GM19463 (cell line): ENCODE data around the gene RPL4.
"Not testable (repeated sequence)": the region's sequence is repeated elsewhere in the genome, so short reads cannot be mapped to it uniquely, and the experiment has no call there.

ENCODE experiments used
- ATAC-seq: cut with Tn5 transposase; IDR thresholded peaks from one replicate; pipeline ENCODE4 v1.9.1; 2021; ENCODE audit warnings: mild to moderate bottlenecking, moderate library complexity; ENCODE audit not compliant: unreplicated experiment

RPL4 gene

GRCh38 chr15:66461294-66461693 lies 43.4 kb downstream of the RPL4 start:
- ATAC-seq: not testable (repeated sequence)

GRCh38 chr15:66459818-66460615 lies 44.6 kb downstream of the RPL4 start:
- ATAC-seq: no peak

GRCh38 chr15:66456211-66456610 lies 48.4 kb downstream of the RPL4 start:
- ATAC-seq: no peak

DNA sequence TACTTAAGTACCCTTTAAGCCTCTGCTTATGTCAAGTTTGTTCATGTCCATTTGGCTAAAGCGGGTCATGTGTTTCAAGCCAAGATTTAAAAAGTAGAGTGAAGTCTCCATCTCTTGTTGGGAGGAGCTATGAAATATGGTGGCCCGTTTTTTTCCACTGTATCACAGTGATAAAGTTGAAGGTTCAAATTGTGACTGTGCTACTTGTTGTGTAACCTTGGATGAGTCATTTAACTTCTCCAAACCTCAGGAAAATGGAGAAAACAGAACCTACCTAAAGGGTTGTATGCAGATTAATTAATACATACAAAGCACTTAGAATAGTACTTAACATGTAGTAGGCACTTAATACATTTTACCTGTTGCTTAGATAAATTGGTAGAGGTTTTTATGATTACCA lies 50.5 kb downstream of the RPL4 start:
- no peak for ATAC-seq

DNA sequence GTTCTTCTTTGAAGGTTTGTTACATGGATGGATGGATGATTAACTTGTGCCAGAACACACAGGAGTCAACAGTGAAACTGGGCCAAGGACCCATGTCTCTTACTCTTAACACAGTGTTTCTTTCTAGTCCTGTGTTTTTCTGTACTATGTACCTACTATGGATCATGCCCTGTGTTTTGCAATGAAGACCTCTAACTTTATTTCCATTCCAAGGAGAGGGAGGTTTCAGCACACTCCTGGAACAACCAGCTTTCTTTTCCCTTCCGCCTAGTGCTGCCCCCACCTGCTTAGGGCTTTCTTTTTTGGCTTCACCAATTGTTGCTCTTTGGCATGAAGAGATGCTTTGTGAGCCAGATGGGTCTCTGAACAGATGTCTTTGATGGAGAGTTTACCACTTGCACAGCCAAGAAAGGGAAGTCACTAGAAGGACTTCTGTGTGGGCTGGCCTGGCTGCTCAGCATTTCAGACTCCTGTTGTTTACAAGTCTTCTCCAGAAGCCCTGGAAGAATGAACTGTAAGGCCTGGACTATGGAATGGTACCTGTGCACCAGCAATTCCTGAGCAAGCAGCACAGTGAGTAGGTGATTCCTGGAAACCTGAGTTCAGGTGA lies 51.6 kb downstream of the RPL4 start:
- no peak for ATAC-seq

DNA sequence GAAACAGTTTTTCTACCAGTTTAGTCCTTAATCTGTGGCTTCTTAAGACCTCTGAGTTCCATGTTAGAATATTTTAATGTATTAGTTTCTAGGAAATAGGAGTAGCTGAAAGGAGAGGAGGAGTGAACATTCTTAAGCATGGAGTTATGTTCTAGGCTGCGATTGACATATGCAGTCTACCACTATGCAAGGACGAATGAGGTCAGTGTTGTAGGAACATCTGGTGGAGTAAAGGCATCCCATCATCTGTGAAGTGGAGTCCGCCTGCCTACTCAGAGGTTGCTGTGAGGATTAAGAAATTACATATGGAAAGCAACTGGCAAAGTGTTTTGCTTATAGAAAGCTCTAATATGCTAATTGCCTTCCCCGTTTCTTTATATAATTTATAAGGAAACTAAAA lies 52.2 kb downstream of the RPL4 start:
- no peak for ATAC-seq
